ENCODE data around the gene UCHL3. TPM values are rescaled to one million over a fixed set of nuclear protein-coding genes. Genes with fewer than 3 reads are reported as not detected.
"Not testable (repeated sequence)": the region's sequence is repeated elsewhere in the genome, so short reads cannot be mapped to it uniquely, and the experiment has no call there.

Gene UCHL3
- 17.0 and 26.7 TPM in 2 replicates for total RNA-seq
- polyA plus RNA-seq (2012), result 37.8 TPM

- peak; percentile 97 for DNase-seq (ENCODE audit: low read depth)
These were observed at the start of gene UCHL3 for GRCh38 chr13:75549262-75550158. UCHL3 (plus strand) TSS chr13:75549791; CDS start chr13:75549821, 30 bp downstream.

DNA sequence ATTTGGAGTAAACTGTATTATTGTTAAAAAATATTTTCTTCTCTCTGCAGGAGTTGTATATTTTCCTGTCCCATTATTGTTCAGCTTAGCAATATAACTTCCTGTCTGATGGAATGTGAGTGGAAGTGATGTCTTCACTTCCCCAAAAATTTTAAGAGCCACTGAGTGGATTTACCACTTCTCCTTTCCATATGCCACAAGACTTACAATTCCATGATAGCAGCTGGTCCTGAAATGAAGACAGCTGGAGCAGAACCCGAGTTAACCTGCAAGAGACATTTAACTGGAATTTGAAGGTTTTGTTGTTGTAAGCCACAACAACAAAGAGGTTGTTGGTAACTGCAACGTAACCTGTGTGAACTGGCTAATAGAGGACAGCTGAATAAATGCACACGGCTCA is 44.3 kb upstream of the UCHL3 start:
- peak; percentile 52 for DNase-seq (ENCODE audit: low read depth)

- DNase-seq (ENCODE audit: low read depth), result no peak
These were observed 43.6 kb upstream of the UCHL3 start for GRCh38 chr13:75506018-75506417.

DNA sequence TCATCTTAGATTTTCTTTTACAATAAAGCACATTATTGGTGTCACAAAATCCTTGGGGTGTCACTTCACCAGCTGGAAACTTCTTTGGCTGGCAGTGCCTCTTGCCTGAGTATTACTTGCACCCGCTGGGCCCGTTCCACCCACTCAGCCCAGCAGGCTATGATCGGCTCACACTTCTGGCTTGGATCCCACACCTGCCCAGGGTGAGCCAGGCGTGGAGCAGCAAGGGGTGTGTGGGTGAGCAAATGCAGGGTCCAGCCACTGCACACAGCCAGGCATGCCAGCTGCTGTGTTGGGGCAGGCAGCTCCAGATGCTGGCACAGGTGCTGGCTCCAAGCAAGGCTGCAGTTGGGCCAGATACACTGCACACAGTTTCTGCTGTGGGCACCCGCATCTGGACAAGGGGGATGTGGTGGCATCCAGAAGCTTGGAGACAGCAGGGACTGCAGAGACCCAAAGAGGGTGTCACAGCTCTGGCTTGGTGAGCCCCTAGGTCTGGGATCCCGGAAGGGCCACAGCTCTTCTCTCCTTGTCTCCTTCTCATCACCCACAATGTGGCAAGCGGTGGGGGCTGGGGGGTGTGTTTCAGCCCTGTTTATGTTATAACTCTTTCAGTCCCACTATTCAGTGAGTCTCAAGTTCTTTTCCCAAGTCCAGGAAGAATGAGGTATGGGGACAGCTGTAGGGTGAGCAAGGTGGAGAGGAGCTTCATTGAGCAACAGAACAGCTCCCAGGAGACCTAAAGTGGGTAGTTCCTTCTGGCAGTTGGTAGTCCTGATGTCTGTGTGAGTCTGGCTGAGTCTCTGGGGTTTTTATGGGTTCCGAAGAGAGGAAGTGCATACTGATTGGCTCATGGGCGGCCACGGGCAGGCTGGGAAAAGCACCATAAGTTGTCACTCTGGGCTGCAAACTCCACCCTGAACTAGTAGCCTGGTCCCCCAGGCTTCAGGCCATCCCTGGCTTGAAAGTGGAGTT is 42.3 kb upstream of the UCHL3 start:
- peak; percentile 36 for DNase-seq (ENCODE audit: low read depth)

GRCh38 chr13:75508002-75508548 is 41.5 kb upstream of the UCHL3 start:
- DNase-seq (ENCODE audit: low read depth), result no peak

GRCh38 chr13:75511051-75511625 is 38.5 kb upstream of the UCHL3 start:
- no peak for DNase-seq (ENCODE audit: low read depth)

DNA sequence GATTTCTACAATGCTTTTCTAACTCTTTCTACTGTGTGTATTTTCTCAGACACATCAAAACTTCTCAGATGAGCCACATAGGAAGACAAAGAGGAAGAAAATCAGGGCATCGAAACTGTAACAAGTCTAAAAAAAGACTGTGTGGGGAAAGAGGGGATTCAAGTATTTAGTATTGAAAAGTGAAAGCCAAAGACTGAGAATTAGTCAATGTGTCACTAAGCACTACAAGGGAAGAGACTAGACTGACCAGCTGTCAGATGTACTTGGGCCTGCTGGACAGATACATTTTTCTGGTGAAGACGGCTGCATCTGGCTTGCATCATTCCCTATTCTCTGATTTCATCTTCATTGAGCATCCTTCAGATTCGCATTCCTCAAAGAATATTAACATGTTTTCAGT is 37.3 kb upstream of the UCHL3 start:
- peak; percentile 47 for DNase-seq (ENCODE audit: low read depth)

- DNase-seq (ENCODE audit: low read depth), result no peak
These were observed 36.3 kb upstream of the UCHL3 start for GRCh38 chr13:75513271-75513670.

DNA sequence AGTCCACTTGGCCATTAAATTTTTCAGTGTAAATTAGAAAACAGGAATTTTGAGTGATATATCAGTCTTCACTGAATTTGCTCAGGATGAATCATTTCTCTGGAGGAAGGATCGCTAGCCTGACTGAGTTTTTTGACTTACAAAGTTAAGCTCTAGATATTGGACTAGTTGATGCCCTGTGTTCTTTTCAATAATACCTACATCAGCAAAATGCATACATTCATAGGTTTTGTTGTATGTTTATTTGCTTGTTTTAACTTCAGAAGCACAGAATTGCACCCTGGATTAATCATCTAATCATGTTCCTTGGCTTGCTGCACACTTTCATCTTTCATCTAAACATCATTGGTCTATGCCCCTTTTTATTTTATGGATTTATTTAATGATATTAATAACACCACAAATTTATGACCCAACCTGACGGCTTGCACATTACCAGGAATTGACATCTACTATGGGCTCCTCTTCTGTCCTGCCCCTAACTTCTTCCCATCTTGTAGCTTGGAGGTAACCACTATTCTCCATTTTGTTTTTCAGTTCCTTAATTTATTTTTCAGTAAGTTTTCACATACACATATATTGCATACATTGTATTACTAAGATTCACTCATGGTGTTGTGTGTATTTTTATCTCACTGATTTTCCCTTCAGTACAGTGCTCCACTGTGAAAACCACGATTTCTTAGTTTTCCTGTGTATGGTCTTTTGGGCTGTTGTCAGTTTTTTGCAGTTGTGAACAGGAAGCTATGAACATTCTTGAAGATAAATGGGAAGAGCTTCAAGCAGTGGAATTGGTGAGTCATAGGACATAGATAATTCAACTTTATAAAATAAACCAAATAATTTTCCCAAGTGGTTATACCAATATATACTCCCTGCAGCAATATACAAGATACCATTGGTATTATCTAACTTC is 35.3 kb upstream of the UCHL3 start:
- no peak for DNase-seq (ENCODE audit: low read depth)

GRCh38 chr13:75518439-75519088 is 31.0 kb upstream of the UCHL3 start:
- no peak for DNase-seq (ENCODE audit: low read depth)

GRCh38 chr13:75521956-75522355 is 27.6 kb upstream of the UCHL3 start:
- no peak for DNase-seq (ENCODE audit: low read depth)

DNA sequence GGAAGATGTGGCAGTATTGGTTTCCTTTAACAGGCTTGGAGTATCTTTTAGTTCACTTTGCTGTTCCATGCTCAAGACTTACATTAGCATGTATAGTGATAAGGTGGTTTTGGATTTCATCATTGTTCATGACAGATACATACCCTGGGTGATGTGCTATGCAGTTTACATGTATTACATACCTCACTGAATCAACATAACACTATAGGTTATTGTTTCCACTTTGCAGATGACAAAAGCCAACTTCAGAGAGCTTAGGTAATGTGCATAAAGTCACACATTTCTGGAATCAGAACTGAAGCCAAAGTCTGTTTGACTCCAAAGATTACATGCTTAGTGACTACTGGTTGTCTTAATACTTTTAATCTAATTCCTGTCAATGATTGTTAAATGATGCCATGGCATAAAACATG is 19.0 kb upstream of the UCHL3 start:
- no peak for DNase-seq (ENCODE audit: low read depth)

- DNase-seq (ENCODE audit: low read depth), result no peak
These were observed 15.7 kb upstream of the UCHL3 start for GRCh38 chr13:75533861-75534260.

DNA sequence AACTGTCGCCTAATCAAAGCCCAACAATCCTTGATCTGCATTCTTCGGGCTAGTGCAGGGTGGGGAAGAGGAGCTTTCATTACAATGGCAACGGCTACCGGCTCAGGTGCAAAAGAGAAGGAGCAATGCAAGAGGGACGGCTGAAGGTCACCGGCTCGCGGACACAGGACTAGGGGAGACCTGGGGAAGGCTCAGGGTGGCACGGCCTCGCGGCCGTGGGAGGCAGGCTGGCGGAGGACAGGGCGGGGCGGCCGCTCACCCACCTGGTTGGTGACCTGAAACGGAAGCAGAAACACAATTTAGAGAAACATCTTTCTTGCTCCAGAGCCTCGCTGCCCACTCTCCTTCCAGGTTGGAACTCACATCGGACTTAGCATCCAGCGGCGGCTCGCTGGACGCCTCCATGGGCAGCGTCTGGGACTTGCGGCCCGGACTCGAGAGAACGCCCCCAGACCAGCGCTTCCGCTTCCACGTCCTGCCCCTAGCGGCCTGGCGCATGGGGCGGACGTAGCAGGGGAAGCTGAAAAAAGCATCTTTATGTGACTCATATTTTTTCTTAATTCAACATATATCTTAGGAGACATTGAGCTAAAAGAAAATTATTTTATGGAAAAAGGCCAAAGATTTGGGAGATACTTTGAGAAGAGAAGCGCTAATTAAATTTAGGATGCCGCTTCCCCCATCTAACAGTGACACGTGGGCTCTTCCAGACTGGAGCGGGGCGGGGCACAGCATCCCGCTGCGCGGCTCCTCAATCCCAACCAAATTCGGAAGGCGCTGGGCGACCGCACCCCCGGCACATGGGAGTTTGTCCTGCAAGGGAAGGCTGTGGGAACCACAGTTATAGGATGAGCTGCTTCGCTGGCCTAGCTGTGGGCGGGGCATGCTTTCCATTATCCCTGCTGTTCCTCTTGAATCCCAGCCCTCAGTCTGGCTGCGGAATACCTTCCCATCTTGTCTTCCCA is 11.9 kb upstream of the UCHL3 start, which contains the start of gene COMMD6:
TSS of gene COMMD6 (minus strand) at position 441 of the 965 bp plus-strand sequence. CDS start at position 405, 36 bp downstream.
- peak; percentile 92 for DNase-seq (ENCODE audit: low read depth)

- no peak for DNase-seq (ENCODE audit: low read depth)
These were observed 8.3 kb upstream of the UCHL3 start for GRCh38 chr13:75541287-75541686.

DNA sequence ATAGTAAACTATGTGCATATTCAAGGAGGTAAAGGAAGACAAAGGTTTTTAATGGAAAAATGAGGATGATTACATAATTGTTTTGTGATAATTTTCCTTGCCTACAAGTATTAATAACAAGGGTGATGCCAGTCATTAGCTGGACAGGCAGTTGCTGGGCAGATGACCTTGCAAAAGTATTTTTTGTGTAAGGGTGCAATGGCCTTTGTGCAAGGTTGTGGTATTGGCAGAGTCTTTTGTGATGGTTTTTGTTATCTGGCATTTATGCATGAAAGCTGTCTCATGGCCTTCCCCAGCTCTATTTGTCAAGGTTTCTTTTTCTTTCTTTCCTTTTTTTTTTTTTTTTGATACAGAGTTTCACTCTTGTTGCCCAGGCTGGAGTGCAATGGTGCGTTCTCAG is 7.6 kb upstream of the UCHL3 start:
- DNase-seq (ENCODE audit: low read depth), result no peak

- DNase-seq (ENCODE audit: low read depth), result no peak
These were observed 4.8 kb upstream of the UCHL3 start for GRCh38 chr13:75544681-75545330.

DNA sequence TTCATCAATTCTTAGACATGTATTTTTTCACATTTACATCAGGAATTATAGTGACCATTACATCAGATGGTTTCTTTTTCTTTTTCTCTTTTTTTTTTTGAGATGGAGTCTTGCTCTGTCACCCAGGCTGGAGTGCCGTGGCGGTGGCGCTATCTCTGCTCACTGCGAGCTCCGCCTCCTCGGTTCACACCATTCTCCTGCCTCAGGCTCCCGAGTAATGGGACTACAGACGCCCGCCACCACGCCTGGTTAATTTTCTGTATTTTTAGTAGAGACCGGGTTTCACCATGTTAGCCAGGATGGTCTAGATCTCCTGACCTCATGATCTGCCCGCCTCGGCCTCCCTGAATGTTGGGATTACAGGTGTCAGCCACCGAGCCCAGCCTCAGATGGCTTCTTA is 4.2 kb upstream of the UCHL3 start:
- DNase-seq (ENCODE audit: low read depth), result not testable (repeated sequence)

Measured in myocyte (in vitro differentiated cells).